Measurements from ENCODE around the gene VAV3.

GRCh38 chr1:107679411-107679953 lies 285.5 kb downstream of the VAV3 start:
- TF ChIP-seq, protein P1, sequence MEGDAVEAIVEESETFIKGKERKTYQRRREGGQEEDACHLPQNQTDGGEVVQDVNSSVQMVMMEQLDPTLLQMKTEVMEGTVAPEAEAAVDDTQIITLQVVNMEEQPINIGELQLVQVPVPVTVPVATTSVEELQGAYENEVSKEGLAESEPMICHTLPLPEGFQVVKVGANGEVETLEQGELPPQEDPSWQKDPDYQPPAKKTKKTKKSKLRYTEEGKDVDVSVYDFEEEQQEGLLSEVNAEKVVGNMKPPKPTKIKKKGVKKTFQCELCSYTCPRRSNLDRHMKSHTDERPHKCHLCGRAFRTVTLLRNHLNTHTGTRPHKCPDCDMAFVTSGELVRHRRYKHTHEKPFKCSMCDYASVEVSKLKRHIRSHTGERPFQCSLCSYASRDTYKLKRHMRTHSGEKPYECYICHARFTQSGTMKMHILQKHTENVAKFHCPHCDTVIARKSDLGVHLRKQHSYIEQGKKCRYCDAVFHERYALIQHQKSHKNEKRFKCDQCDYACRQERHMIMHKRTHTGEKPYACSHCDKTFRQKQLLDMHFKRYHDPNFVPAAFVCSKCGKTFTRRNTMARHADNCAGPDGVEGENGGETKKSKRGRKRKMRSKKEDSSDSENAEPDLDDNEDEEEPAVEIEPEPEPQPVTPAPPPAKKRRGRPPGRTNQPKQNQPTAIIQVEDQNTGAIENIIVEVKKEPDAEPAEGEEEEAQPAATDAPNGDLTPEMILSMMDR (IDR thresholded peaks at IDR 0.05) = no peak
- TF ChIP-seq EP300 (IDR thresholded peaks at IDR 0.05) (no peak), POLR2AphosphoS5 (IDR thresholded peaks at IDR 0.05) (no peak), POLR2A (IDR thresholded peaks at IDR 0.05) (no peak)
